Iris pigment epithelial cell (primary cell): ENCODE data around the gene NOTCH1.

Source experiments
- DNase-seq: peaks from one replicate; pipeline ENCODE4 v3.0.0-alpha.2; 2011; ENCODE audit warnings: low read depth

Gene NOTCH1

GRCh38 chr9:136516191-136516654 is 29.6 kb downstream of the NOTCH1 start:
- no peak for DNase-seq

GRCh38 chr9:136515276-136515675 is 30.6 kb downstream of the NOTCH1 start:
- no peak for DNase-seq

- DNase-seq: no peak
Measured at GRCh38 chr9:136514022-136514714, 31.7 kb downstream of the NOTCH1 start.

- no peak for DNase-seq
Measured at GRCh38 chr9:136513191-136513590, 32.7 kb downstream of the NOTCH1 start.

DNA sequence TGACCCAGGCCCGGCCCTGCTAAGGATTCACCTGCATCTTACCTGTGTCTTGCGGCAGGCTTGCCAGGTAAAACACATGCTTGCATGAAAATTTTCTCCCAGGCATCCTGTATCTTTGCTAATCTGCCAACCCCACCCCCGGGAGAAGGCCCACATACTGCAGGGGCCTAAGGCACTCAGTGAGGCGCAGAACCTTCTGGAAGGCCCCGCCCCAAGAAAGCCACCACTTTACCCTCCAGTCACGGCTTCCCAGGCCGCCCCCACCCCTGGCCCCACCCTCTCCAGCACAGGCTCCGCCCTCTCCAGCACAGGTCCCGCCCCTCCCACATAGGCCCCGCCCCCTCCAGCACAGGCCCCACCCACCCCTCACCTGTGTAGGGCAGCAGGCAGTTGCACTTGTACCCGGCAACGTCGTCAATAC is 33.2 kb downstream of the NOTCH1 start:
- no peak for DNase-seq

GRCh38 chr9:136511670-136512592 is 33.9 kb downstream of the NOTCH1 start:
- DNase-seq: no peak

- no peak for DNase-seq
Measured at GRCh38 chr9:136511144-136511669, 34.6 kb downstream of the NOTCH1 start.

- DNase-seq: no peak
Measured at GRCh38 chr9:136510561-136510960, 35.3 kb downstream of the NOTCH1 start.

DNA sequence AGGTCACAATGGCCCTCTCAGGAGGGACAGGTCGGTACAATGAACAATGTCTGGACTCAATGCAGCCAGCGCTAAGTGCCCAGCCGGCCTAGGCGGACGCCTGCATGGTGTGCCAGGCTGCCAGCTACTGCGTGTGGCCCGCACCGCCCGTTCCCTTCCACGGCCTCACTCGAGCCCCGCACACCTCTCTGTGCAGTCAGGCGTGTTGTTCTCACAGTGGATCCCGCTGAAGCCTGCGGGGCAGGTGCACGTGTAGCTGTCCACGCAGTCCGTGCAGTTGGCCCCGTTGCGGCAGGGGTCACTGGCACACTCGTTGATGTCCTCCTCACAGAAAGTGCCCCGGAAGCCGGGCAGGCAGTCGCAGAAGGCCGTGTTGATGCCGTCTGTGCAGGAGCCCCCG is 36.3 kb downstream of the NOTCH1 start:
- no peak for DNase-seq

GRCh38 chr9:136508729-136509500 is 36.9 kb downstream of the NOTCH1 start:
- no peak for DNase-seq

GRCh38 chr9:136507992-136508375 is 37.9 kb downstream of the NOTCH1 start:
- DNase-seq: no peak

- no peak for DNase-seq
Measured at GRCh38 chr9:136507221-136507991, 38.4 kb downstream of the NOTCH1 start.

DNA sequence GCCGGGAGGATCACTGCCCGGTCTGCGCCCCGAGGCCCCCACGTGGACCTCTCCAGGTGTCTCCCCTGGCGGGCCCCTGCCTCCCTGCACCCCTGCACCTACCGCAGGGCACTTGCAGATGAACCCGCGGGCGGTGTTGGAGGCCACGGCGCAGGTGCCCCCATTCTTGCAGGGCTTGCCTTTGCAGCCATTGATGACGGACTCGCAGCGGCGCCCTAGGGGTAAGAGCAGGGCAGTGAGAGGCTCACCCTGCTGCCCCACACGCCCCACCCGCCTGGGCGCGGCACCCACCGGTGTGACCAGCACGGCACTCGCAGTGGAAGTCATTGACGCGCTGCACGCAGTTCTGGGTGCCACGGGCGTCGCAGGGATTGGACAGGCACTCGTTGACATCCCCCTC is 39.4 kb downstream of the NOTCH1 start:
- DNase-seq: no peak

GRCh38 chr9:136505406-136506403 is 40.1 kb downstream of the NOTCH1 start:
- no peak for DNase-seq

DNA sequence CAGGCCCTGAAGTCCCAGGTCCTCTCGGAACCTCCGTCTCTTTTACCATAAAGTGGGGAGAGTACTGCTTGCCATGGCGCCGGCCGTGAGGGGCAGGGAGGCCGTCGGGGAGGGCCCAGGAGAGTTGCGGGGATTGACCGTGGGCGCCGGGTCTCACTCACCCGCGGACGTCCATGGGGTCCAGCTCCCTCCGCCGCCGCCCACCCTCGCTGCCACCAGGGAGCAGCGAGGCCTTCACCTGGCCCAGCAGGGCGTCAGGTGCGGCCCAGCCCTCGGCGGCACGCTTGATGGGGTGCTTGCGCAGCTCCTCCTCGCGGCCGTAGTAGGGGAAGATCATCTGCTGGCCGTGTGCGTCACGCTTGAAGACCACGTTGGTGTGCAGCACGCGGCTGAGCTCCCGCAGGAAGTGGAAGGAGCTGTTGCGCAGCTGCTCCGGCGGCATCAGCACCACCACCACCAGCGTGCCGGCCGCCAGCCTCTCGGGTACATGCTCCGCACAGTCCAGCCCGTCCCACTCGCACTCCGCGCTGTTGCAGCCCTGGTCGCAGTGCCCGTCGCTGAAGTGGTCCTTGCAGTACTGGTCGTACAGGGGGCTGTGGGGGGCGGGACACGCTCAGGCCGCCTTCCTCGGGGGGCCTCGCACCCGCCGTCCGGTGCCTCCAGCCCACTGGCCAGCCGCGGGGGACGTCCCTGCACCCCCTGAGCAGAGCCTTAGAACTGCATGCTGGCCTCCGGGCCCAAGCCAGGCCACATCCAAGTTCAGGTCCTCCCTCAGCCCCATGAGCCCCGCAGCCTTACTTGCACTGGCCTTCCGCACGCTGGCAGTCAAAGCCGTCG is 41.1 kb downstream of the NOTCH1 start:
- no peak for DNase-seq

DNA sequence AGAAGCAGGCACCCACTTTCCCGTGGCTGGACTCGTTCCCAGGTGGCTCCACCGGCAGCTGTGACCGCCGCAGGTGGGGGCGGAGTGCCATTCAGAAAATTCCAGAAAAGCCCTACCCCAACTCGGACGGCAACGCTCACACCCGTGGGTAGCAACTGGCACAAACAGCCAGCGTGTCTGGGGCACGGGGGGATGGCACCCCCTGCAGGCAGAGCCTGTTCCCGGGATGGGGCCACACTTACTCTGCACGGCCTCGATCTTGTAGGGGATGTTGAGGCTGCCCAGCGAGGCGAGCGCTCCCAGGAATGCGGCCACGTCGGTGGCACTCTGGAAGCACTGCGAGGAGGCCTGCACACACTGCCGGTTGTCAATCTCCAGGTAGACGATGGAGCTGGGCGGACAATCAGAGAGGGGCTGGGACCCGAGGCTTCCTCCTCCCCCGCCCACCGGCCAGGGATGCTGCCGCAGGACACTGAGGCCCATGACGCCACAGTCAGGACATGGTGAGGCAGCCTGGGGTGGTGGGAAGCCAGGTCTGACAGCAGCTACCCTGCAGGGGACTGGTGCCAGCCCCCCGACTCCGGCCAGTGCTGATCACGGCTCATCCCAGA is 42.8 kb downstream of the NOTCH1 start:
- DNase-seq: no peak

DNA sequence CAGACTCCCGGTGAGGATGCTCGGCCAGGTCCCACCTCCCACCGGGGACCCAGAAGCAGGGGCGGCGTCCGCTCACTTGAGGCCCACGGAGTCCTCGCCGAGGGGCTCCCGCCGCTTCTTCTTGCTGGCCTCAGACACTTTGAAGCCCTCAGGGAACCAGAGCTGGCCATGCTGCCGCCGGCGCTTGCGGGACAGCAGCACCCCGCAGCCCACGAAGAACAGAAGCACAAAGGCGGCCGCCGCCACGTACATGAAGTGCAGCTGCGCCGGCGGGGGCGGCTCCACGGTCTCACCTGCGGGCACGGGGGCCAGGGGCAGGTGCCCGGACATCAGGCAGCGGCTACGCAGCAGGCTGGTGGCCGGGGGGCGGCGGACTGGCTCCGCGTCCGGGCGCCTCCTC is 43.7 kb downstream of the NOTCH1 start:
- DNase-seq: no peak

- DNase-seq: no peak
Measured at GRCh38 chr9:136501686-136502085, 44.2 kb downstream of the NOTCH1 start.
